ENCODE data around the gene RUFY3. TPM values are rescaled to one million over a fixed set of nuclear protein-coding genes. Genes with fewer than 3 reads are reported as not detected.

RUFY3 gene
- total and polyA plus RNA-seq, 2 experiments from 2014 or later = 18.3 to 29.2 TPM

DNA sequence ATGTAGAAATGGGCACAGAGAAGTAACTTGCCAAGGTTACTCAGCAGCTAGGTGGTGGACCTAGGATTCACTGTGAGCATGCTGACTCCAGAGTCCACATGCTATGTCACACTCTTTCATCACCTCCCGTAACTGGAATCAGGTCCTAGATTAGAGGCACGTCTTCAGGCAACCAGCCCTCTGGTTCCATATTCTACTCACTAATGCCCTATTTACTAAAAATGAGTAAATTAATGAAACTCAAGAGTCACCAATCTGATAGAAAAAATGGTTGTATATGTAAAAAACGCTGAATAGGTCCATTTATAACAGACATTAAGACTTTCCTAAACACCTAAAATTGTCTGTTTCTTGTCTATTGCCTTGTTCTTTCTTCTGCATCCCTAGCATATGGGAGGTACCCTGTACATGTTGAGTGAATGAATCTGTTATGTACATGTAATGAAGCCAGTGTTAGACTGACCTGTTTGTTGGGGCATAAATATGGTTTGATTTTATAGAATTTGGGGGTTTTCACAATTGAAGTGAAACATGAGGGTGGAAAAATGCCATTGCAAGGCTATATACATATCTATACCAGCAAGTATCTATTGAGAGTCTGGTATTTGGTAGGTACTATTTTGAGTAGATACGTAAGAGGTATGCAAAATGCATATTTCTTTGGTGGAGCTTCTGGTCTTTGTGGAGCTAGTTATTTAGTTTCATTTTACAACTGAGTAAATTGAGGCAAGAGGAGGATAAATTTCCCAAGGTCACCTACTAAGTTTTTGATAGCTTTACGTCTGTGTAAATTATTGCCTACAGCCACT lies 7.5 kb upstream of the RUFY3 start (continued):
- TF ChIP-seq, protein P1, sequence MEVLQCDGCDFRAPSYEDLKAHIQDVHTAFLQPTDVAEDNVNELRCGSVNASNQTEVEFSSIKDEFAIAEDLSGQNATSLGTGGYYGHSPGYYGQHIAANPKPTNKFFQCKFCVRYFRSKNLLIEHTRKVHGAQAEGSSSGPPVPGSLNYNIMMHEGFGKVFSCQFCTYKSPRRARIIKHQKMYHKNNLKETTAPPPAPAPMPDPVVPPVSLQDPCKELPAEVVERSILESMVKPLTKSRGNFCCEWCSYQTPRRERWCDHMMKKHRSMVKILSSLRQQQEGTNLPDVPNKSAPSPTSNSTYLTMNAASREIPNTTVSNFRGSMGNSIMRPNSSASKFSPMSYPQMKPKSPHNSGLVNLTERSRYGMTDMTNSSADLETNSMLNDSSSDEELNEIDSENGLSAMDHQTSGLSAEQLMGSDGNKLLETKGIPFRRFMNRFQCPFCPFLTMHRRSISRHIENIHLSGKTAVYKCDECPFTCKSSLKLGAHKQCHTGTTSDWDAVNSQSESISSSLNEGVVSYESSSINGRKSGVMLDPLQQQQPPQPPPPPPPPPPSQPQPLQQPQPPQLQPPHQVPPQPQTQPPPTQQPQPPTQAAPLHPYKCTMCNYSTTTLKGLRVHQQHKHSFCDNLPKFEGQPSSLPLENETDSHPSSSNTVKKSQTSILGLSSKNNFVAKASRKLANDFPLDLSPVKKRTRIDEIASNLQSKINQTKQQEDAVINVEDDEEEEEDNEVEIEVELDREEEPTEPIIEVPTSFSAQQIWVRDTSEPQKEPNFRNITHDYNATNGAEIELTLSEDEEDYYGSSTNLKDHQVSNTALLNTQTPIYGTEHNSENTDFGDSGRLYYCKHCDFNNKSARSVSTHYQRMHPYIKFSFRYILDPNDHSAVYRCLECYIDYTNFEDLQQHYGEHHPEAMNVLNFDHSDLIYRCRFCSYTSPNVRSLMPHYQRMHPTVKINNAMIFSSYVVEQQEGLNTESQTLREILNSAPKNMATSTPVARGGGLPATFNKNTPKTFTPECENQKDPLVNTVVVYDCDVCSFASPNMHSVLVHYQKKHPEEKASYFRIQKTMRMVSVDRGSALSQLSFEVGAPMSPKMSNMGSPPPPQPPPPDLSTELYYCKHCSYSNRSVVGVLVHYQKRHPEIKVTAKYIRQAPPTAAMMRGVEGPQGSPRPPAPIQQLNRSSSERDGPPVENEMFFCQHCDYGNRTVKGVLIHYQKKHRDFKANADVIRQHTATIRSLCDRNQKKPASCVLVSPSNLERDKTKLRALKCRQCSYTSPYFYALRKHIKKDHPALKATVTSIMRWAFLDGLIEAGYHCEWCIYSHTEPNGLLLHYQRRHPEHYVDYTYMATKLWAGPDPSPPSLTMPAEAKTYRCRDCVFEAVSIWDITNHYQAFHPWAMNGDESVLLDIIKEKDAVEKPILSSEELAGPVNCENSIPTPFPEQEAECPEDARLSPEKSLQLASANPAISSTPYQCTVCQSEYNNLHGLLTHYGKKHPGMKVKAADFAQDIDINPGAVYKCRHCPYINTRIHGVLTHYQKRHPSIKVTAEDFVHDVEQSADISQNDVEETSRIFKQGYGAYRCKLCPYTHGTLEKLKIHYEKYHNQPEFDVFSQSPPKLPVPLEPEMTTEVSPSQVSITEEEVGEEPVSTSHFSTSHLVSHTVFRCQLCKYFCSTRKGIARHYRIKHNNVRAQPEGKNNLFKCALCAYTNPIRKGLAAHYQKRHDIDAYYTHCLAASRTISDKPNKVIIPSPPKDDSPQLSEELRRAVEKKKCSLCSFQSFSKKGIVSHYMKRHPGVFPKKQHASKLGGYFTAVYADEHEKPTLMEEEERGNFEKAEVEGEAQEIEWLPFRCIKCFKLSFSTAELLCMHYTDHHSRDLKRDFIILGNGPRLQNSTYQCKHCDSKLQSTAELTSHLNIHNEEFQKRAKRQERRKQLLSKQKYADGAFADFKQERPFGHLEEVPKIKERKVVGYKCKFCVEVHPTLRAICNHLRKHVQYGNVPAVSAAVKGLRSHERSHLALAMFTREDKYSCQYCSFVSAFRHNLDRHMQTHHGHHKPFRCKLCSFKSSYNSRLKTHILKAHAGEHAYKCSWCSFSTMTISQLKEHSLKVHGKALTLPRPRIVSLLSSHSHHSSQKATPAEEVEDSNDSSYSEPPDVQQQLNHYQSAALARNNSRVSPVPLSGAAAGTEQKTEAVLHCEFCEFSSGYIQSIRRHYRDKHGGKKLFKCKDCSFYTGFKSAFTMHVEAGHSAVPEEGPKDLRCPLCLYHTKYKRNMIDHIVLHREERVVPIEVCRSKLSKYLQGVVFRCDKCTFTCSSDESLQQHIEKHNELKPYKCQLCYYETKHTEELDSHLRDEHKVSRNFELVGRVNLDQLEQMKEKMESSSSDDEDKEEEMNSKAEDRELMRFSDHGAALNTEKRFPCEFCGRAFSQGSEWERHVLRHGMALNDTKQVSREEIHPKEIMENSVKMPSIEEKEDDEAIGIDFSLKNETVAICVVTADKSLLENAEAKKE (CRISPR knock-in tag; IDR thresholded peaks at IDR 0.05) = no peak
- TF ChIP-seq EZH2 (IDR thresholded peaks at IDR 0.05; ENCODE audit: low read depth, unreplicated experiment) = no peak
- TF ChIP-seq, protein P2, sequence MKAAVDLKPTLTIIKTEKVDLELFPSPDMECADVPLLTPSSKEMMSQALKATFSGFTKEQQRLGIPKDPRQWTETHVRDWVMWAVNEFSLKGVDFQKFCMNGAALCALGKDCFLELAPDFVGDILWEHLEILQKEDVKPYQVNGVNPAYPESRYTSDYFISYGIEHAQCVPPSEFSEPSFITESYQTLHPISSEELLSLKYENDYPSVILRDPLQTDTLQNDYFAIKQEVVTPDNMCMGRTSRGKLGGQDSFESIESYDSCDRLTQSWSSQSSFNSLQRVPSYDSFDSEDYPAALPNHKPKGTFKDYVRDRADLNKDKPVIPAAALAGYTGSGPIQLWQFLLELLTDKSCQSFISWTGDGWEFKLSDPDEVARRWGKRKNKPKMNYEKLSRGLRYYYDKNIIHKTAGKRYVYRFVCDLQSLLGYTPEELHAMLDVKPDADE (IDR thresholded peaks at IDR 0.05) = no peak

DNA sequence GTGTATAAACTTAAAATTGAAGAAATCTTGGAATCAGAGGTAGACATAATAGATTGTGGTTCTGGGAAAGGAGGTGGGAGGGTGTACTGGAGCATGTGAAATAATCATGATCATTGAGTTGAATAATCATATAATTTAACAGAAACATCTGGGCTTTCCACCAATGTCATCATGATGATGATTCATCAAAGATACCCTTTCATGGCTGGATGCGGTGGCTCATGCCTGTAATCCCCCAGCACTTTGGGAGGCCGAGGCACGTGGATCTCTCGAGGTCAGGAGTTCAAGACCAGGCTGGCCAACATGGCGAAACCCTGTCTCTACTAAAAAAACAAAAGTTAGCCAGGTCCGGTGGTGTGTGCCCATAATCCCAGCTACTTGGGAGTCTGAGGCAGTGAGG lies 6.7 kb upstream of the RUFY3 start:
- no peaks in the 10 kb centered on the region for H3F3A ChIP-seq (replicated peaks; ENCODE audit: low read depth)
- H3K36me3 ChIP-seq (ENCODE audit: insufficient read depth) = no peaks in the 10 kb centered on the region; the same call in 1 of the 2 replicates
- Mint-ChIP-seq H3K27ac (no peak overlapping the region), H3K36me3 (ENCODE audit: low read depth) (no peaks in the 10 kb centered on the region), H3K4me3 (no peak overlapping the region), H3K9me3 (no peaks in the 10 kb centered on the region; the same call in 2 of the 3 replicates), H3K4me1 (peaks cover 23% of the 10 kb centered on the region; the same call in 2 of the 3 replicates), H3K27me3 (ENCODE audit: insufficient read depth, low read depth, poor library complexity) (peaks cover 3% of the 10 kb centered on the region)
- no peak overlapping the region for H2AFZ ChIP-seq
- H3K27me3 ChIP-seq (ENCODE audit: insufficient read depth) = no peaks in the 10 kb centered on the region
- H3K4me2 ChIP-seq = no peak overlapping the region
- H3K79me2 ChIP-seq (replicated peaks; ENCODE audit: insufficient read depth) = peaks cover 31% of the 10 kb centered on the region
- no peaks in the 10 kb centered on the region for H4K20me1 ChIP-seq (replicated peaks; ENCODE audit: insufficient read depth)
- H3K4me3 ChIP-seq = no peak overlapping the region
- ATAC-seq (no peak), DNase-seq (ENCODE audit: low spot score) (no peak)
- no peaks in the 10 kb centered on the region for H3K9me2 ChIP-seq (ENCODE audit: insufficient read depth)
- no peak overlapping the region for H3K27ac ChIP-seq (ENCODE audit: low read depth)
- H3K4me1 ChIP-seq (ENCODE audit: insufficient read depth) = peaks cover 9% of the 10 kb centered on the region; the same call in 1 of the 2 replicates
- TF ChIP-seq EZH2phosphoT487 (IDR thresholded peaks at IDR 0.05; ENCODE audit: unreplicated experiment) = no peak
- TF ChIP-seq ZNF331 (CRISPR knock-in tag; IDR thresholded peaks at IDR 0.05; ENCODE audit: low read depth) = no peak
- no peak for TF ChIP-seq EZH2 (IDR thresholded peaks at IDR 0.05; ENCODE audit: low read depth, unreplicated experiment)
- TF ChIP-seq, protein P1 (CRISPR knock-in tag; IDR thresholded peaks at IDR 0.05) = no peak

Measured in GM23338 (cell line).